HEK293 (cell line): ENCODE measurements around the gene CCDC85C.

Experiments used
- IKZF3 ChIP-seq: fragments of 450-650 bp; IDR thresholded peaks from 2 replicates; pipeline ENCODE4 v1.5.0; 2018; ENCODE audit warnings: missing biosample characterization, mild to moderate bottlenecking, missing genetic modification characterization, moderate library complexity
- MEIS1 ChIP-seq: sonication (generic); formaldehyde crosslinking; IDR thresholded peaks from 2 replicates; pipeline ENCODE4 v1.8.1; 2022; ENCODE audit warnings: missing genetic modification reagents, mild to moderate bottlenecking, borderline replicate concordance
- MZF1 ChIP-seq: fragments of 450-650 bp; formaldehyde crosslinking; IDR thresholded peaks from 2 replicates; pipeline ENCODE4 v1.5.1; 2017; ENCODE audit warnings: missing biosample characterization, missing genetic modification characterization, borderline replicate concordance
- YY1 ChIP-seq: fragments of 450-650 bp; formaldehyde crosslinking; IDR thresholded peaks from 2 replicates; pipeline ENCODE4 v1.5.1; 2018; ENCODE audit warnings: missing biosample characterization, missing genetic modification characterization
- ZNF132 ChIP-seq: fragments of 450-650 bp; formaldehyde crosslinking; IDR thresholded peaks from 2 replicates; pipeline ENCODE4 v1.5.1; 2017; ENCODE audit warnings: missing biosample characterization, missing genetic modification characterization, borderline replicate concordance
- ZNF19 ChIP-seq: fragments of 450-650 bp; formaldehyde crosslinking; IDR thresholded peaks from 2 replicates; pipeline ENCODE4; 2016; ENCODE audit warnings: missing biosample characterization, missing genetic modification characterization, low read depth
- ZNF239 ChIP-seq: fragments of 450-650 bp; formaldehyde crosslinking; IDR thresholded peaks from 2 replicates; pipeline ENCODE4 v1.5.1; 2016; ENCODE audit warnings: missing biosample characterization, missing genetic modification characterization
- ZNF335 ChIP-seq: fragments of 450-650 bp; formaldehyde crosslinking; conservative IDR thresholded peaks from 2 replicates; pipeline ENCODE4 v1.5.1; 2016; ENCODE audit warnings: missing biosample characterization, missing genetic modification characterization
- ZNF341 ChIP-seq: fragments of 450-650 bp; formaldehyde crosslinking; IDR thresholded peaks from 2 replicates; pipeline ENCODE4; 2016; ENCODE audit warnings: low read depth, missing biosample characterization, missing genetic modification characterization
- ZNF610 ChIP-seq: fragments of 450-650 bp; formaldehyde crosslinking; IDR thresholded peaks from 2 replicates; pipeline ENCODE4 v1.5.1; 2016; ENCODE audit warnings: missing biosample characterization, missing genetic modification characterization, borderline replicate concordance
- ZNF654 ChIP-seq: fragments of 450-650 bp; formaldehyde crosslinking; IDR thresholded peaks from 2 replicates; pipeline ENCODE4 v1.5.1; 2016; ENCODE audit warnings: low read depth, missing biosample characterization, missing genetic modification characterization
- ZNF664 ChIP-seq: fragments of 450-650 bp; formaldehyde crosslinking; IDR thresholded peaks from 2 replicates; pipeline ENCODE4 v1.5.1; 2016; ENCODE audit warnings: missing biosample characterization, missing genetic modification characterization
- ZNF692 ChIP-seq: fragments of 450-650 bp; formaldehyde crosslinking; IDR thresholded peaks from 2 replicates; pipeline ENCODE4 v1.5.1; 2016; ENCODE audit warnings: missing biosample characterization, missing genetic modification characterization
- ZSCAN30 ChIP-seq: fragments of 450-650 bp; IDR thresholded peaks from 2 replicates; pipeline ENCODE4 v1.5.1; 2018; ENCODE audit warnings: missing biosample characterization, mild to moderate bottlenecking, missing genetic modification characterization, moderate library complexity
- TF ChIP-seq, protein P1 (sequence below): fragments of 450-650 bp; formaldehyde crosslinking; IDR thresholded peaks from 2 replicates; pipeline ENCODE4 v1.5.1; 2016; ENCODE audit warnings: missing biosample characterization, missing genetic modification characterization
- TF ChIP-seq, protein P2 (sequence below): fragments of 450-650 bp; formaldehyde crosslinking; conservative IDR thresholded peaks from 2 replicates; pipeline ENCODE4 v1.5.1; 2016; ENCODE audit warnings: low read depth, missing biosample characterization, missing genetic modification characterization

The CCDC85C gene

DNA sequence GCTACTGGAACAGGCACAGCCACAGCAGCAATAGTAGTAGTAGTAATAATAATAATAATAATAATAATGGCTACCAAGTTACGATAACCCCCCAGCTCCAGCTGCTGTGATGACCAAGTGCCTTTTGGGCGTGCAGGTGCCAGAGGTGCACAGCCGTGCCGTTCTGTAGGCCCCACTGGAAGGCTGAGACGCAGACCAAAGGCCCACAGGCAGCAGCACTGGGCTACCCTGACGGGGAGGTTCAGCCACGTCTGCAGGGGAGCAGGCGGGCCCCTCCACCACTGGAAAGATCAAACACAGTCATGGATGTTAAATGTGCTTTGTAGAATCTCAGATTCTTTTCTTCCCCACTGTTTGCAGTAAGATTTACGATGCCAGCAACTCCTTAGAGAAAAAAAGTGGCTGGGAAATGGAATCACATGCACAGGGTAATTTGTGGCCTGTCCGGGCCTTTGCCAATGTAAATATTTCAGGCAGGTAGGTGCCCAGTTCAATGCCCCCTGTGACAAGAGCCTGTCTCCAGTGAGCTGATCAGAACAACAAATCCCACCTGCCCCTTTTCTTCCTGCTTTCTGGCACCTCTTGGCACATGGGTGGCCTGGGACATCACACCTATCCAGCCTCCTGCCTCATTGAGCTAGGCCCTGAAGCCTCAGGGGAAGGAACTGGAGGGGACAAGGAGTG lies 32.6 kb downstream of the CCDC85C start (continued):
- TF ChIP-seq, protein P1, sequence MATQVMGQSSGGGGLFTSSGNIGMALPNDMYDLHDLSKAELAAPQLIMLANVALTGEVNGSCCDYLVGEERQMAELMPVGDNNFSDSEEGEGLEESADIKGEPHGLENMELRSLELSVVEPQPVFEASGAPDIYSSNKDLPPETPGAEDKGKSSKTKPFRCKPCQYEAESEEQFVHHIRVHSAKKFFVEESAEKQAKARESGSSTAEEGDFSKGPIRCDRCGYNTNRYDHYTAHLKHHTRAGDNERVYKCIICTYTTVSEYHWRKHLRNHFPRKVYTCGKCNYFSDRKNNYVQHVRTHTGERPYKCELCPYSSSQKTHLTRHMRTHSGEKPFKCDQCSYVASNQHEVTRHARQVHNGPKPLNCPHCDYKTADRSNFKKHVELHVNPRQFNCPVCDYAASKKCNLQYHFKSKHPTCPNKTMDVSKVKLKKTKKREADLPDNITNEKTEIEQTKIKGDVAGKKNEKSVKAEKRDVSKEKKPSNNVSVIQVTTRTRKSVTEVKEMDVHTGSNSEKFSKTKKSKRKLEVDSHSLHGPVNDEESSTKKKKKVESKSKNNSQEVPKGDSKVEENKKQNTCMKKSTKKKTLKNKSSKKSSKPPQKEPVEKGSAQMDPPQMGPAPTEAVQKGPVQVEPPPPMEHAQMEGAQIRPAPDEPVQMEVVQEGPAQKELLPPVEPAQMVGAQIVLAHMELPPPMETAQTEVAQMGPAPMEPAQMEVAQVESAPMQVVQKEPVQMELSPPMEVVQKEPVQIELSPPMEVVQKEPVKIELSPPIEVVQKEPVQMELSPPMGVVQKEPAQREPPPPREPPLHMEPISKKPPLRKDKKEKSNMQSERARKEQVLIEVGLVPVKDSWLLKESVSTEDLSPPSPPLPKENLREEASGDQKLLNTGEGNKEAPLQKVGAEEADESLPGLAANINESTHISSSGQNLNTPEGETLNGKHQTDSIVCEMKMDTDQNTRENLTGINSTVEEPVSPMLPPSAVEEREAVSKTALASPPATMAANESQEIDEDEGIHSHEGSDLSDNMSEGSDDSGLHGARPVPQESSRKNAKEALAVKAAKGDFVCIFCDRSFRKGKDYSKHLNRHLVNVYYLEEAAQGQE (tag by site-specific recombination): no peak
- TF ChIP-seq ZNF335 (tag by site-specific recombination): peak; percentile 91
- 0 out of 2 replicates have a peak, but pooled peaks have one; percentile 36 for TF ChIP-seq ZNF341 (tag by site-specific recombination)
- TF ChIP-seq YY1 (tag by site-specific recombination): no peak
- no peak for TF ChIP-seq ZNF610 (tag by site-specific recombination)
- peak; percentile 81 for TF ChIP-seq IKZF3 (tag by site-specific recombination)
- TF ChIP-seq ZNF654: no peak
- no peak for TF ChIP-seq ZNF19
- TF ChIP-seq ZNF692 (tag by site-specific recombination): peak; percentile 87
- TF ChIP-seq, protein P2, sequence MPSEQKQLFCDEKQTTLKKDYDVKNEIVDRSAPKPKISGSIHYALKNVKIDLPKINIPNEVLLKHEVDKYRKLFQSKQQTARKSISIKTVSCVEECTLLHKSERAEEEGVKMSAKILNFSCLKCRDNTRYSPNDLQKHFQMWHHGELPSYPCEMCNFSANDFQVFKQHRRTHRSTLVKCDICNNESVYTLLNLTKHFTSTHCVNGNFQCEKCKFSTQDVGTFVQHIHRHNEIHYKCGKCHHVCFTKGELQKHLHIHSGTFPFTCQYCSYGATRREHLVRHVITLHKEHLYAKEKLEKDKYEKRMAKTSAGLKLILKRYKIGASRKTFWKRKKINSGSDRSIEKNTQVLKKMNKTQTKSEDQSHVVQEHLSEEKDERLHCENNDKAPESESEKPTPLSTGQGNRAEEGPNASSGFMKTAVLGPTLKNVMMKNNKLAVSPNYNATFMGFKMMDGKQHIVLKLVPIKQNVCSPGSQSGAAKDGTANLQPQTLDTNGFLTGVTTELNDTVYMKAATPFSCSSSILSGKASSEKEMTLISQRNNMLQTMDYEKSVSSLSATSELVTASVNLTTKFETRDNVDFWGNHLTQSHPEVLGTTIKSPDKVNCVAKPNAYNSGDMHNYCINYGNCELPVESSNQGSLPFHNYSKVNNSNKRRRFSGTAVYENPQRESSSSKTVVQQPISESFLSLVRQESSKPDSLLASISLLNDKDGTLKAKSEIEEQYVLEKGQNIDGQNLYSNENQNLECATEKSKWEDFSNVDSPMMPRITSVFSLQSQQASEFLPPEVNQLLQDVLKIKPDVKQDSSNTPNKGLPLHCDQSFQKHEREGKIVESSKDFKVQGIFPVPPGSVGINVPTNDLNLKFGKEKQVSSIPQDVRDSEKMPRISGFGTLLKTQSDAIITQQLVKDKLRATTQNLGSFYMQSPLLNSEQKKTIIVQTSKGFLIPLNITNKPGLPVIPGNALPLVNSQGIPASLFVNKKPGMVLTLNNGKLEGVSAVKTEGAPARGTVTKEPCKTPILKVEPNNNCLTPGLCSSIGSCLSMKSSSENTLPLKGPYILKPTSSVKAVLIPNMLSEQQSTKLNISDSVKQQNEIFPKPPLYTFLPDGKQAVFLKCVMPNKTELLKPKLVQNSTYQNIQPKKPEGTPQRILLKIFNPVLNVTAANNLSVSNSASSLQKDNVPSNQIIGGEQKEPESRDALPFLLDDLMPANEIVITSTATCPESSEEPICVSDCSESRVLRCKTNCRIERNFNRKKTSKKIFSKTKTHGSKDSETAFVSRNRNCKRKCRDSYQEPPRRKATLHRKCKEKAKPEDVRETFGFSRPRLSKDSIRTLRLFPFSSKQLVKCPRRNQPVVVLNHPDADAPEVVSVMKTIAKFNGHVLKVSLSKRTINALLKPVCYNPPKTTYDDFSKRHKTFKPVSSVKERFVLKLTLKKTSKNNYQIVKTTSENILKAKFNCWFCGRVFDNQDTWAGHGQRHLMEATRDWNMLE (tag by site-specific recombination): 0 out of 2 replicates have a peak, but pooled peaks have one; percentile 17
- TF ChIP-seq MEIS1 (CRISPR knock-in tag): no peak
- TF ChIP-seq ZNF239 (tag by site-specific recombination): no peak
- no peak for TF ChIP-seq ZNF664 (tag by site-specific recombination)
- peak; percentile 45; the same call in 1 of the 2 replicates for TF ChIP-seq MZF1 (tag by site-specific recombination)
- TF ChIP-seq ZSCAN30 (tag by site-specific recombination): 0 out of 2 replicates have a peak, but pooled peaks have one; percentile 64
- TF ChIP-seq ZNF132 (tag by site-specific recombination): no peak
